Medulla oblongata (tissue), 1 donor: Measurements from ENCODE around the gene ZBTB11.
"Not testable (repeated sequence)": the region's sequence is repeated elsewhere in the genome, so short reads cannot be mapped to it uniquely, and the experiment has no call there.

Experiments used
- DNase-seq: peaks from one replicate; pipeline ENCODE4 v3.0.0-alpha.2; 2015; ENCODE audit errors: extremely low spot score

The ZBTB11 gene, protein sequence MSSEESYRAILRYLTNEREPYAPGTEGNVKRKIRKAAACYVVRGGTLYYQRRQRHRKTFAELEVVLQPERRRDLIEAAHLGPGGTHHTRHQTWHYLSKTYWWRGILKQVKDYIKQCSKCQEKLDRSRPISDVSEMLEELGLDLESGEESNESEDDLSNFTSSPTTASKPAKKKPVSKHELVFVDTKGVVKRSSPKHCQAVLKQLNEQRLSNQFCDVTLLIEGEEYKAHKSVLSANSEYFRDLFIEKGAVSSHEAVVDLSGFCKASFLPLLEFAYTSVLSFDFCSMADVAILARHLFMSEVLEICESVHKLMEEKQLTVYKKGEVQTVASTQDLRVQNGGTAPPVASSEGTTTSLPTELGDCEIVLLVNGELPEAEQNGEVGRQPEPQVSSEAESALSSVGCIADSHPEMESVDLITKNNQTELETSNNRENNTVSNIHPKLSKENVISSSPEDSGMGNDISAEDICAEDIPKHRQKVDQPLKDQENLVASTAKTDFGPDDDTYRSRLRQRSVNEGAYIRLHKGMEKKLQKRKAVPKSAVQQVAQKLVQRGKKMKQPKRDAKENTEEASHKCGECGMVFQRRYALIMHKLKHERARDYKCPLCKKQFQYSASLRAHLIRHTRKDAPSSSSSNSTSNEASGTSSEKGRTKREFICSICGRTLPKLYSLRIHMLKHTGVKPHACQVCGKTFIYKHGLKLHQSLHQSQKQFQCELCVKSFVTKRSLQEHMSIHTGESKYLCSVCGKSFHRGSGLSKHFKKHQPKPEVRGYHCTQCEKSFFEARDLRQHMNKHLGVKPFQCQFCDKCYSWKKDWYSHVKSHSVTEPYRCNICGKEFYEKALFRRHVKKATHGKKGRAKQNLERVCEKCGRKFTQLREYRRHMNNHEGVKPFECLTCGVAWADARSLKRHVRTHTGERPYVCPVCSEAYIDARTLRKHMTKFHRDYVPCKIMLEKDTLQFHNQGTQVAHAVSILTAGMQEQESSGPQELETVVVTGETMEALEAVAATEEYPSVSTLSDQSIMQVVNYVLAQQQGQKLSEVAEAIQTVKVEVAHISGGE

DNA sequence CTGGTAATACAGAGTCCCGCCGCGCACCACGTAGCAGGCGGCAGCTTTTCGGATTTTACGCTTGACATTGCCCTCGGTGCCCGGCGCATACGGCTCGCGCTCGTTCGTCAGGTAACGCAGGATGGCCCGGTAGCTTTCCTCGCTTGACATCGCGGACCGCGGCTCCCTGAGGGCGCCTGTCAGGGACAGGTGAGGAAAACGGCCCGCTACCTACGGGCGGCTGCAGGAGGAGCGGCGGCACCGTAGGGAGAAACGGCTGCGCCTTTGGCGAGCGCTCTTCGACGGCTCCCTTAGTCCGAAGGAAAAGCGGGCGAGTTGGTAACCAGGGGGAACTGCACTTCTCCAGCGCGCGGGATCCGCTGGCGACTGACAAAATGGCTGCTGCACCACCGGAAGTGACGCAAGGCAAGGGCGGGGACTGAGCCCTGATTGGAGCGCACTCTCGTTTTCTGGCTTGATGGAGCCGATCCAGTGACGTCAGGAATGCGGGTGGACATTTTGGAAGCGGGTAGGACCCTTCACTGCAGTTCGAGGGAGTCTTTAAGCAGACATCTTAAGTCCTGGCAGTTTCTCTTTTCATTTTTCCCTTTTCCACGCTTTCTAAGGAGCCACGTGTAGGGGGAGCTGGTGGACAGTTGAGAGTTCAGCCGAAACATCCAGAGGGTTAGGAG, at the start of gene ZBTB11:
ZBTB11 (minus strand) TSS at position 368 of the 671 bp plus-strand sequence; CDS start at position 150, 218 bp downstream.
- peak; percentile 100 for DNase-seq

DNA sequence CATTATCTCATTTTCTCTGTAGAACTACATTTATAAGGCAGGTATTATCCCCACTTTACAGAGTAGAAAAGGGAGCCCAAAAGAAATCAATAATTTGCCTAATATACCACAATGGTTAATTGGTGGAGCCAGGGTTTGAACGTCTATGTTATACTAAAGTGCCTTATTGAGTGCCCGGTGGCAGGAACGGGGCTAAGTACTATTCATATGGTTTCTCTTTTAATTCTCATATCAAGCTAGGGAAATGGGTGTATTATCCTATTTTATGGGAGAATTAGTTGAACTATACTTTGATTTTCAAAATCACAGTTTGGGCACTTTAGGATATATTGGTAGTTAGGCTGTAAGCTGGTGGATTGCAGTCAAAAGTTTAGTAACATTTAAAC, 49.0 kb upstream of the ZBTB11 start:
- DNase-seq = no peak

DNA sequence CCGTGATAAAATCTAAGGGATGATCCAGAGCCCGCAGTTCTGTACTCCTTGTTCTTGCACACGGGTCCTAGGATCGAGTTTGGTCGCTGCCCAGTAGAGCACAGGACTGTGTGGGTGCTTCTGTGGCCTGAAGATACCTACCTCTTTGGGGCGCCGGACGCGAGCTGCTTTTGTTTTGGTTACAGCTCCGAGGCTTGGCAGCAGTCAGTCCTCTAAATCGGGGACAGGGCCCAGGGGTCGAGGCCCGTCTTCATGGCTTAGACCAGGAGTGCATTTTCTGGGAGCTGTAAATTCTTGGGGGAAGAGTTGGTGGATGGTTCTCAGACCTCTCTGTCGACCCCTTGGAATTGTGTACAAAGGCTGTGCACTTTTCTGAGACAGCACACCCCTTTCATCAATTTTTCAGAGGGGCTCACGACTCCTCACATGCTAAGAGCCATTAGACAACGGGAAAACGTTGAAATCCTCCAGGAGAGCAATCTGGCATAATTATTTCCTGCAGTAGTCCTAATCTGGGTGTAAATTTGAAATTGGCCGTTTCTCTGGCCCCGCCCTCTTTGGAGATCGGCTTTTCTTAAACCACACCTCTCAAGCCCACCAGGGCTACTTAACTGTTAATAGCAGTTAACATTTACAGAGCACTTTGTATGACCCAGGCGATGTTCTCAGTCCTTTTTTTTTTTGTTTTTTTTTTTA, 48.4 kb upstream of the ZBTB11 start:
- no peak for DNase-seq

DNA sequence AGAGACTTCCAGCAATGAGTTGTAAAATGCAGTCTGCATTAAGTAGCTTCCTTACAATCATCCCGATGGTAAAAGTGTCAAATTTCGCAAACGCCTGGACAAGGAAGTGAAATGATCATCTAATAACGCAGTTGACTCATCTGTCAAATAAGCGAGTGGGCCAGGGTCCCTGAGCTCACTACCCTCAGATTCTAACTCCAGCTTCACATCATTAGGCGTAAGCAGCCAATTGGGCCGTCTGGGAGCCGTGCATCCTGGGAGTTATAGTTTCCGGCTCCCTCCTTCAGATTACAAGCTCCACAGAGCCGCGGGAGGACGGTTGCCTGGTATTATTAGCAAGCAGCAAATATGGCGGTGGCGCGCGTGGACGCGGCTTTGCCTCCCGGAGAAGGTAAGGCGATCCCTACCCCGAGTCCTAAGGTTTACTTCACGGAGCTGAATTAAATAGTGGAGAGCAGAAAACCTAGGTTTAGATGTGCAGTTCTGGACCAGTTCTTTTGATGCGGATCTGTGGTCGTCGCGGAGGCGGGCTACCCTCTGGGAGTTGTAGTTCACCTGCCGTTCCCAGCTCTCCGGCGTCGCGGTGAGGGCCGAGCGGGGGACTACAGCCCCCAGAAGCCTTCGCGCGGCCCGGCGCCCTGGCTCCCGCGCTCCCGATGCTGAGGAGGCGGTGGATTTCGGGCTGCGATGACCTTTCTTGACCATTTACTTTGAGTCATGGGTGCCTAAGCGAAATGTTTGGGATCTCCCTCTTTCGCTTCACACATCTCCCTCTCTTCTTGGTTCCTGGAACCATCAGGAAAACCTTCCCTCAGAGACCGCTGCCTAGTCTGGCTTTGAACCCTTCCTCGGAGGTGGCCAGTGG, 47.6 kb upstream of the ZBTB11 start, which contains the start of gene CEP97:
CEP97 (plus strand) TSS at position 286 of the 865 bp plus-strand sequence; CDS start at position 349, 63 bp downstream.
- DNase-seq = peak; percentile 98

DNA sequence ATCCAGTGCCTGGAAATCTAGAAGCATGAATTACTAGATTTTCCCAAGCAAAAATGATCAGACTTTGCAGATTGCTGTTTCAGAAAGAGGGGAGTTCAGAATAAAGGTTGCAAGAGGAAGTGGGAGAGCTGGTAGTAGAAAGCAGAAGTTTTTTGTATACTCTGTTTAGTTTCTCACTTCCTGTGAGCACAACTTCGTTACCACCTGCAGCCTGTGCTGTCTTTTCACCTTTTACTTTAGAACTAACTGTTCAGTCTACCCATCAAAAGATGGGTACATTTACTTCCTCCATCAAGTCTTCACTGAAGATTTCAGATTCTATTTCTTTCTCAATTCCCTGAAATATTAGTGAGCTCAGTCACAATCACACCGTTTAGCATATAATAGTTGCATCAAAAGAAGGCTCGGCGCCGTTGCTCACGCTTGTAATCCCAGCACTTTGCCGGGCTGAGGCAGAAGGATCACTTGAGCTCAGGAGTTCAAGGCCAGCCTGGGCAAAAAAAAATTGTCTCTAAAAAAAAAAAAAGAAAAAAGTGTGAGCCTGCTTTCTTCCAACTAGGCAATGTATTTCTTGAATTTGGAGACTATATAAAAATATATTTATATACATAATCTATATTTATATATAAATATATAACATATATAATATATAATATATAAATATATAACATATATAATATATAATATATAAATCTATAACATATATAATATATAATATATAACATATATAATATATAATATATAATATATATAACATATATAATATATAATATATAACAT, 45.7 kb upstream of the ZBTB11 start:
- DNase-seq = no peak

DNA sequence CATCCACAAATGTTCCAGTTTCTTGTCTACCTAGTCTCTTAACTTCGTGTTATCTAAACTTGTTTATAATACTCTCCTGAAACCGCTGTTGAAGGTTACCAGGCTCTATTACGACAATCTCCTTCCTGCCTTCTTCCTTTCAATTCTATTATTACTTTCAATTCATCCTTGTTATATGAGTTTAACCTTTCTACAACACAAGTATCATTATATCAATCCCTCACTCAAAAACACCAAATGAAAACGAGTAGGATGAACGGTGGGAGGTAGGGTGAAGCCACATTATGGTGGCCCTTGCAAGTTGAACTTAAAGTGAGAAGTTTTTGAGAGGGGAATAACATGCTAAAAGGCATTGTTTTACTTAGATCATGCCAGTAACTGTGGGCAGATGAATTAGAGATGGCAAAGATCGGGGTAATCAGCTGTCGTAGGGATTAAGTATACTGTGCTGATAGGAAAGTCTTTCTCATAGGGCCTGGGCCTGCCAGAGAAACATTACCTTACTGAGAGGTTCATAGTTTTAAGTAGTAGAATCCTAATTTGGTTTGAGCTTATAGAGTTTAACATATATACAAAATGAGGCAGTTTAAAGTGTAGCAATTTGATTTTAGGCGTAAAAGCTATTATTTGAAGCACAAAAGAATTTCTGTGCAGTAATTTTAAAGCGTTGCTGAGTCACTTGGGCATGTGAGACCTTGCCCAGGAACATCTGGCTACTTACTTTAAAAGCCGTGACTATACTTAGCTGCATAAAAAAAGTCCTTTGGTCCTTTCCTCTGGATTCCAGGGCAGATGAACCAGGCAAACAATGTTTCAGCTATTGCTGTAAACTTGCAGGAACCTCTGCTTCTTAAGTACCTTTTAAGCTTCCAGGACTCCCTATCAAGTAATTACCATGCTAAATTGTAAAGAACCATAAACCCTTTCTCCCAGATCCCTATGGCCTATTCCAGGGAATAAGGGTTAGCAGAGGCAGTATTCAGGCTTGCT, 44.2 kb upstream of the ZBTB11 start:
- no peak for DNase-seq

DNA sequence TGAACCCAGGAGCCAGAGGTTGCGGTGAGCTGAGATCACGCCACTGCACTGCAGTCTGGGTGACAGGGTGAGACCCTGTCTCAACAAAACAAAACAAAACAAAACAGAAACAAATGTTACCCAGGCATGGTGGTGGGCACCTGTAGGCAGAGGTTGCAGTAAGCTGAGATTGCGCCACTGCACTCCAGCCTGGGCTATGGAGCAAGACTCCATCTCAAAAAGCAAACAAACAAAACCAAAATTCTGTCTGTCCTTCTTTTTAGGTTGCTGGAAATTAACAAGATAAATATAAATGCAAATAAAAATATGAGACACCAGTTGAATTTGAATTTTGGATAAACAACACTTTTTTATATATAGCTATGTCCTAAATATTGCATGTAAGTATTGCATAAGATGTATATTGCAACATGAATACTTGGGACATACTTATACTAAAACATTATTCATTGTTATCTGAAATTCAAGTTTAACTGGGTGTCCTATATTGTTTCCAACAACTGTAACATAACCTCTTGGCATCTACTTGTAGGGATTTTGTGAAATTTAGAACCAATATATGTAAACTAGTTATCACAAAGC, 42.8 kb upstream of the ZBTB11 start:
- no peak for DNase-seq

DNA sequence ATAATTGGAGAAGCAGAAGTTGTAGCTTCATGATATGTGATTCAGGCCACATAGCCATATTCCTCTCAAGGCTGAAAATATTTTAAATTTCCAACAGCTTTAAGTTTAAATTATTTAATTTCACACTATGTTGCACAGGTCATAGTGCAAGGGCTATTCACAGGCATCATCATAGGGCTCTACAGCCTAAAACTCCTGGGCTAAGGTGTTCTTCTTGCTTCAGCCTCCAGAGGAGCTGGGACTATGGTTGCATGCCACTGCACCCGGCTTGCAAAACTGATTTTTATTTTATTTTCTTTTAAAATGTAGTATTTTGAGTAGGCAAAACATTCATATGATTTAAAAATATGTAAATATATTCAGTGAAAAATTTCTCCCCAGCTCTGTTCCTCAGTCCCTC, 41.5 kb upstream of the ZBTB11 start:
- DNase-seq = no peak

DNA sequence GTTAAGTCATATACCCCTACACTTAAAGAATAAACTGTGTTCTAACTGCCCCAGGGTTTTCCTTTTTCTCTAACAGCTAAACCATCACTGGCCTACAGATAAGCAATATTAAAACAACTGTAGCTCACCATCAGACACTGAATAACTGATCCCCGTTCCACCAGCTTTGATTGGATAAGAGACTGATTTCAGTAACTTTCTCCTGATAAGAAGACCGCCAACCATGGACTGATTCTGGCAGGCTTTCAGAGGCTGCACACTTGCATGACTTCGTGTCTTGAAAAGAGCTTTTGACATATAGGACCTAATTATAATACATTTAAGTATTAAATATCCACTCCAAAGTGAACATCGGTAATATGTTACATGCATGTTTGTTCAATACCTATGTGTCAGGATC, 32.2 kb upstream of the ZBTB11 start:
- no peak for DNase-seq

DNA sequence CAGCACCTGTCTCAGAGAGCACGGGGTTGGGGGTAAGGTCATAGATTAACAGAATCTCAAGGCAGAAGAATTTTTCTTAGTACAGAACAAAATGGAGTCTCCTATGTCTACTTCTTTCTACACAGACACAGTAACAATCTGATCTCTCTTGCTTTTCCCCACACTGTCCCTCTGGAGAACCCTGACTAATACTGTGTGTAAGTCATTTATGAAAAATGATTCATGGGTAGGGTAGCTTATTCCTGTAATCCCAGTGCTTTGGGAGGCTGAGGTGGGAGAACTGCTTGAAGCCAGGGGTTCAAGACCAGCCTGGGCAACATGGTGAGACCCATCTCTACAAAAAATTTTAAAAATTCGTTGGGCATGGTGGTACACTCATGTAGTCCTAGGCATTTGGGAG, 27.7 kb upstream of the ZBTB11 start:
- DNase-seq = not testable (repeated sequence)

DNA sequence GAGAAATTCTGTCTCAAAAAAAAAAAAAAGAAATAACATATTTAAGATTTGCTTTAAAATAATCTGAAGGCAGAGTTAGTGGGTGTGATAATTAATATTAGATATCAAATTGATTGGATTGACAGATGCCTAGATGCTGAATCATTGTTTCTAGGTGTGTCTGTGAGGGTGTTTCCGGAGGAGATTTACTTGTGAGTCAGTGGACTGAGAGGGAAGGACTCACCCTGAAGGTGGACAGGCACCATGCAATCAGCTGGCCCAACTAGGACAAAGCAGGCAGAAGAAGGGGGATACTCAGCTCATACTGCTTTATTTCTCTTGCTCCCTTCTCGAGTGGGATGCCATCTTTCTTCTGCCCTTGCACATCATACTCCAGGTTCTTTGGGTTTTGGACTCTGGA, 26.2 kb upstream of the ZBTB11 start:
- no peak for DNase-seq

DNA sequence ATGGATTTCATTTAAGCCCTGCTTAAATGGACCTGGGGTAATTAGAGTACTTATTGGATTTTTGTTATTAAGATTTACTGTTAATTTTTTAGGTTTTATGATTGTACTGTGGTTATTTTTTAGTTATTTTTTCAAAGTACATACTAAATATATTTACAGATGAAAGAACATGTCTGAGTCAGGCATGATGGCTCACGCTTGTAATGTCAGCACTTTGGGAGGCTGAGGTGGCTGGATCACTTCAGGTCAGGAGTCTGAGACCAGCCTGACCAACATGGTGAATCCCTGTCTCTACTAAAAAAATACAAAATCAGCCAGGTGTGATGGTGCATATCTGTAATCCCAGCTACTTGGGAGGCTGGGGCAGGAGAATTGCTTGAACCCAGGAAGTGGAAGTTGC, 25.8 kb upstream of the ZBTB11 start:
- no peak for DNase-seq

DNA sequence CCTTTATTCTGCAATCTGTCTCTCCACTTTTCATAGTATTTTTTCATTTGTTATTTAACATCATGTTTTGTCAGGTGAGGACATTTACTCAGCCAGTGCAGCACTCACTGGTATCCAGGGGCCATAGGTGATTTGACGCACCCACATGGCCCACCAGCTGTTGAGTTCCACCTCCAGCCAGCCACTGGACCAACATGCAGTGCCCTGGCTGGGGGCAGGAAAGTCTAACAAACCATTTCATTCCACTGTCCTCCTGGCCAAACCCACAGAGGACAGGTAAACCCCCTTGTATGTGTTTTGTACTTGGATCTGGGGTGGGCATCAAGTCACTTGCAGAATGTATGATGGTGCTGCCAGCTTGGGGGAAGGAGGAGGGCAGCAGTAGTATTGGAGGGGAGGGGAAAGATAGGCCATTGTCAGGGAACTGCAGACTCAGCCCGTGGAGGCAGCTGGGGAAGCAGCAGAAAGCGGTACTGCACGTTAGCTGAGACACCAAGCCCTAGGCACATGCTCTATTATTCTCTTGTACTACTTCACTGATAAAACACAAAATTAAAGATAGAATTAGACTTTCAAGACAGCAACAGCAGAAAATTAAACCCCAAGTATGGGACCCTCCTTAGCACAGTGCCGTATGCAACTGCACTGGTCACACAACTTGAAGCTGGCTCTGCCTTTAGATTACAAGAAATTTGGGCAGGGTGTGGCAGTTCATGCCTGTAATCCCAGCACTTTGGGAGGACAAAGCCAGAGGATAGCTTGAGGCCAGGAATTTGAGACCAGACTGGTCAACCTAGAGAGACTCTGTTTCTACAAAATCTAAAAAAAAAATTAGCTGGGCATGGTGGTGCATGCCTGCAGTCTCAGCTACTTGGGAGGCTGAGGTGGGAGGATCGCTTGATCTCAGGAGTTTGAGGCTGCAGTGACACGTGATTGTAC, 25.0 kb upstream of the ZBTB11 start:
- no peak for DNase-seq

DNA sequence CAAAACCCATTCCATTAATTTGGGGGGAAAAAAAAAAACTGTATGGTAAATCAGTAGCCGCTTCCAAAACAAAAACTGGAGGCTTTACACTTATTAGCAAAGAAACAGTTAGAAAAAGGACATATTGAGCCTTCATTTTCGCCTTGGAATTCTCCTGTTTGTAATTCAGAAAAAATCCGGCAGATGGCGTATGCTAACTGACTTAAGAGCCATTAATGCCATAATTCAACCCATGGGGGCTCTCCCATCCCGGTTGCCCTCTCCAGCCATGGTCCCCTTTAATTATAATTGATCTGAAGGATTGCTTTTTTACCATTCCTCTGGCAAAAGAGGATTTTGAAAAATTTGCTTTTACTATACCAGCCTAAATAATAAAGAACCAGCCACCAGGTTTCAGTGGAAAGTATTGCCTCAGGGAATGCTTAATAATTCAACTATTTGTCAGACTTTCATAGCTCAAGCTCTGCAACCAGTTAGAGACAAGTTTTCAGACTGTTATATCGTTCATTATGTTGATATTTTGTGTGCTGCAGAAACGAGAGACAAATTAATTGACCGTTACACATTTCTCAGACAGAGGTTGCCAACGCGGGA, 18.9 kb upstream of the ZBTB11 start:
- DNase-seq = peak; percentile 89

DNA sequence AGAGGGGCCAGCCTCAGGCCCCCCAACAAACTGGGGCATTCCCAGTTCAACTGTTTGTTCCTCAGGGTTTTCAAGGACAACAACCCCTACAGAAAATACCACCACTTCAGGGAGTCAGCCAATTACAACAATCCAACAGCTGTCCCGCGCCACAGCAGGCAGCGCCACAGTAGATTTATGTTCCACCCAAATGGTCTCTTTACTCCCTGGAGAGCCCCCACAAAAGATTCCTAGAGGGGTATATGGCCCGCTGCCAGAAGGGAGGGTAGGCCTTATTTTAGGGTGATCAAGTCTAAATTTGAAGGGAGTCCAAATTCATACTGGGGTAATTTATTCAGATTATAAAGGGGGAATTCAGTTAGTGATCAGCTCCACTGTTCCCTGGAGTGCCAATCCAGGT, 17.9 kb upstream of the ZBTB11 start:
- DNase-seq = not testable (repeated sequence)

DNA sequence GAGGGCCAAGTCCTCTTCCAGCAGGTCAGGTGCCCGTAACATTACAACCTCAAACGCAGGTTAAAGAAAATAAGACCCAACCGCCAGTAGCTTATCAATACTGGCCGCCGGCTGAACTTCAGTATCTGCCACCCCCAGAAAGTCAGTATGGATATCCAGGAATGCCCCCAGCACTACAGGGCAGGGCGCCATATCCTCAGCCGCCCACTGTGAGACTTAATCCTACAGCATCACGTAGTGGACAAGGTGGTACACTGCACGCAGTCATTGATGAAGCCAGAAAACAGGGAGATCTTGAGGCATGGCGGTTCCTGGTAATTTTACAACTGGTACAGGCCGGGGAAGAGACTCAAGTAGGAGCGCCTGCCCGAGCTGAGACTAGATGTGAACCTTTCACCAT, 16.6 kb upstream of the ZBTB11 start:
- not testable (repeated sequence) for DNase-seq
